Endothelial cell of umbilical vein (primary cell): ENCODE measurements around the gene CACNA1B. TPM values are rescaled to one million over a fixed set of nuclear protein-coding genes. Genes with fewer than 3 reads are reported as not detected.

ENCODE experiments used
- BruUV-seq: library from RNA; stranded (reverse); fragments of 400-500 nt; replicated peaks from 2 replicates; lab custom pipeline; 2021; lab: Mats Ljungman, UMichigan
- CTCF ChIA-PET: fragments of 300-600, 350-600 bp; sonication (Branson Sonifier 250); formaldehyde crosslinking; loops from one replicate; lab custom pipeline; 2021; ENCODE audit warnings: antibody characterized with exemption, inconsistent platforms; lab: Charles Lee
- POLR2A ChIA-PET: fragments of 300-600, 350-600 bp; sonication (Branson Sonifier 250); formaldehyde crosslinking; loops from one replicate; lab custom pipeline; 2021; ENCODE audit warnings: antibody characterized with exemption, inconsistent platforms; lab: Charles Lee
- DNase-seq: peaks from one replicate; pipeline ENCODE4 v3.0.0-alpha.2; 2011; ENCODE audit warnings: low read depth, low spot score
- FAIRE-seq: peaks from 2 replicates; lab custom pipeline; 2011; peaks lifted over from hg19 to GRCh38; lab: Jason Lieb, UNC
- H2AFZ ChIP-seq: 2 replicates; pipeline ENCODE4 v1.6.0; 2012; ENCODE audit warnings: low read depth, low read length, control low read depth, inconsistent platforms
- H3K27ac ChIP-seq: 2 replicates; pipeline ENCODE4 v1.5.1; 2011; ENCODE audit warnings: low read depth, mild to moderate bottlenecking, control low read depth, low read length, moderate library complexity; ENCODE audit not compliant: insufficient read depth
- H3K27me3 ChIP-seq, 2 experiments: 2 replicates each; pipeline versions ENCODE4 v1.6.0 to v1.6.1; 2011; ENCODE audit warnings: low read length in 2 of 2, mixed read lengths in 1 of 2; ENCODE audit not compliant: control insufficient read depth in 2 of 2, insufficient read depth in 2 of 2
- H3K36me3 ChIP-seq, 2 experiments: 2 replicates in 1 of 2; 3 replicates in 1 of 2; pipeline ENCODE4 v1.5.1; 2011; ENCODE audit warnings: low read length in 2 of 2, mild to moderate bottlenecking in 1 of 2, moderate library complexity in 1 of 2; ENCODE audit not compliant: control insufficient read depth in 2 of 2, insufficient read depth in 2 of 2; ENCODE audit errors: extremely low read depth in 1 of 2
- H3K4me1 ChIP-seq: 3 replicates; pipeline ENCODE4 v1.5.1; 2011; ENCODE audit warnings: mild to moderate bottlenecking, low read length; ENCODE audit not compliant: control insufficient read depth, insufficient read depth; ENCODE audit errors: extremely low read depth
- H3K4me2 ChIP-seq: 2 replicates; pipeline ENCODE4 v1.6.1; 2011; ENCODE audit warnings: low read length, control low read depth, mixed read lengths; ENCODE audit not compliant: insufficient read depth
- H3K4me3 ChIP-seq, 3 experiments: fragments of 200-600 bp in 1 of 3; sonication (generic), shearing (Covaris generic) in 1 of 3; replicated peaks in 1 of 3; 2 replicates each; pipeline ENCODE4 v1.5.1; 2011 to 2016; ENCODE audit warnings: control low read depth in 3 of 3, low read length in 3 of 3, mild to moderate bottlenecking in 2 of 3, inconsistent platforms in 1 of 3, low read depth in 1 of 3, moderate library complexity in 1 of 3; ENCODE audit not compliant: insufficient read depth in 1 of 3
- H3K79me2 ChIP-seq: 2 replicates; pipeline ENCODE4 v1.6.0; 2012; ENCODE audit warnings: low read length, inconsistent platforms; ENCODE audit not compliant: control insufficient read depth, insufficient read depth
- H3K9ac ChIP-seq: replicated peaks from 2 replicates; pipeline ENCODE3; 2011; ENCODE audit warnings: low read length, control low read depth; ENCODE audit not compliant: insufficient read depth; ENCODE audit errors: extremely low read depth
- H3K9me1 ChIP-seq: replicated peaks from 3 replicates; pipeline ENCODE4 v1.6.0; 2011; ENCODE audit warnings: mild to moderate bottlenecking, low read length; ENCODE audit not compliant: control insufficient read depth, insufficient read depth; ENCODE audit errors: extremely low read depth
- H3K9me3 ChIP-seq: replicated peaks from 2 replicates; pipeline ENCODE4 v1.5.1; 2012; ENCODE audit warnings: low read length, inconsistent platforms; ENCODE audit not compliant: control insufficient read depth, insufficient read depth
- H4K20me1 ChIP-seq: replicated peaks from 2 replicates; pipeline ENCODE3; 2011; ENCODE audit warnings: mild to moderate bottlenecking, low read length; ENCODE audit not compliant: control insufficient read depth, insufficient read depth; ENCODE audit errors: extremely low read depth
- CTCF ChIP-seq, 2 donors: IDR thresholded peaks; 1 replicate in 1 of 2; 2 replicates in 1 of 2; pipeline ENCODE4 v1.5.1; 2011; ENCODE audit warnings: low read length in 2 of 2, mild to moderate bottlenecking in 2 of 2, moderate library complexity in 2 of 2, control low read depth in 1 of 2, inconsistent platforms in 1 of 2, low read depth in 1 of 2; ENCODE audit not compliant: insufficient read depth in 1 of 2; ENCODE audit errors: extremely low read depth in 1 of 2
- EZH2 ChIP-seq: IDR thresholded peaks from 2 replicates; pipeline ENCODE4 v1.6.1; 2012; ENCODE audit warnings: borderline replicate concordance, low read depth, mild to moderate bottlenecking, moderate library complexity, low read length, inconsistent platforms; ENCODE audit not compliant: severe bottlenecking
- FOS ChIP-seq: IDR thresholded peaks from 2 replicates; pipeline ENCODE4 v1.6.1; 2011; ENCODE audit warnings: mild to moderate bottlenecking, low read length, moderate library complexity, borderline replicate concordance; ENCODE audit not compliant: insufficient read depth
- GATA2 ChIP-seq: IDR thresholded peaks from 2 replicates; pipeline ENCODE4 v1.7.0; 2011; ENCODE audit warnings: low read depth, mild to moderate bottlenecking, moderate library complexity, mixed read lengths, low read length; ENCODE audit not compliant: insufficient read length, insufficient read depth
- JUN ChIP-seq: IDR thresholded peaks from 2 replicates; pipeline ENCODE4 v1.6.1; 2011; ENCODE audit warnings: borderline replicate concordance, low read depth; ENCODE audit not compliant: insufficient read length, insufficient read depth
- MAX ChIP-seq: IDR thresholded peaks from 2 replicates; pipeline ENCODE4 v1.6.1; 2011; ENCODE audit not compliant: insufficient read depth, insufficient read length
- MYC ChIP-seq: IDR thresholded peaks from one replicate; pipeline ENCODE4 v1.6.1; 2011; ENCODE audit warnings: mild to moderate bottlenecking, low read depth, low read length
- POLR2A ChIP-seq: IDR thresholded peaks from 2 replicates; pipeline ENCODE4 v1.6.1; 2012; ENCODE audit warnings: low read depth, mild to moderate bottlenecking, control low read depth, low read length
- POLR2AphosphoS5 ChIP-seq: IDR thresholded peaks from 2 replicates; pipeline ENCODE4 v1.6.1; 2012; ENCODE audit warnings: low read depth, mild to moderate bottlenecking, control low read depth, low read length, moderate library complexity; ENCODE audit not compliant: insufficient read depth
- dilution Hi-C: fragments of 300-500 bp; cut with MboI; formaldehyde crosslinking; loops from one replicate; pipeline ENCODE4 v1.15.0; 2019; ENCODE audit warnings: low sequenced_read_pairs; ENCODE audit not compliant: extremely low pct_ligation_motif_present
- intact Hi-C: fragments of 100-400 bp; cut with micrococcal nuclease; formaldehyde crosslinking; loops from one replicate; pipeline ENCODE4 v1.10.0; 2022
- polyA plus RNA-seq, 4 experiments: library from polyadenylated mRNA; depleted of rRNA in 3 of 4; stranded (reverse) in 3 of 4; unstranded in 1 of 4; fragments of >200 nt; gene quantifications; 2 replicates each; pipeline versions ENCODE4 v1.2.1 to v1.2.3, GENCODE V29; 2011 to 2012; ENCODE audit warnings: missing spikeins in 1 of 4
- total RNA-seq: library from RNA; stranded (reverse); gene quantifications from 2 replicates; pipeline ENCODE4 v1.2.3, GENCODE V29; 2021

Gene CACNA1B
- total and polyA plus RNA-seq, 2 donors (not counting 3 experiments of a cell fraction or from before 2014, with no cell fraction given): 0.11 to 0.41 TPM

DNA sequence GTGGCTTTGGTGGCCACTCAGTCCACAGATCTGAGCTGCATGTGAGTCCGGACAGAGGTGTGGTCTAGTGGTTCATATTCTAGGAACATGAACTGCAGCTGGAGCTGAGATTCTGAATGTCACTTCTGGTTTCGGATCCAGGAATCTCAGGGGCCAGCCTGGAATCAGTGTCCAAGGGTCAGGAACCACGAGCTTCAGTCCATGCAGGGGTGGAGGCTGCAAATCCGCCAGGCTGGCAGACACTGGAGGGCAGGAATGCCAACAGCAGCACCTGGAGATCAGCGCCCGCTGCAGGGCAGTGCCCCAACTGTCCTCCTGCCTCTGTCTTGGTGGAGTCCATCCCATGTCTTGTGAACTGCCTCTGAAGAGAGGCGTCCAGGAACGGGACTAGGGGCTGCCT, 73.5 kb downstream of the CACNA1B start:
- Histone ChIP-seq H3K27ac (no peak overlapping the region), H3K79me2 (no peaks in the 10 kb centered on the region), H3K4me3 (no peak overlapping the region), H3K27me3 (no peaks in the 10 kb centered on the region), H3K9ac (no peak overlapping the region), H2AFZ (no peak overlapping the region), H3K9me1 (no peaks in the 10 kb centered on the region), H3K9me3 (no peaks in the 10 kb centered on the region), H3K4me1 (no peaks in the 10 kb centered on the region), H3K36me3 (no peaks in the 10 kb centered on the region), H4K20me1 (no peaks in the 10 kb centered on the region), H3K4me2 (no peak overlapping the region)
- POLR2A ChIA-PET: no interaction called here
- dilution Hi-C loops (no loop called here), intact Hi-C loops (no loop called here)
- TF ChIP-seq JUN: no peak
- TF ChIP-seq MYC: no peak
- TF ChIP-seq GATA2: no peak
- TF ChIP-seq CTCF (IDR thresholded peaks at IDR 0.05; ENCODE audit: extremely low read depth in 1 of 2, insufficient read depth in 1 of 2, low read depth in 1 of 2, low read length in 2 of 2): no peak
- no peak for TF ChIP-seq POLR2A
- TF ChIP-seq FOS: no peak
- TF ChIP-seq MAX: no peak
- TF ChIP-seq POLR2AphosphoS5: no peak
- TF ChIP-seq EZH2: no peak
- no TSS peak for BruUV-seq
- FAIRE-seq (no peak), DNase-seq (no peak)
- CTCF ChIA-PET: no interaction called here
